Glutamatergic neuron (in vitro differentiated cells): ENCODE data around the gene TEKT5. TPM values are rescaled to one million over a fixed set of nuclear protein-coding genes. Genes with fewer than 3 reads are reported as not detected.
"Not testable (repeated sequence)": the region's sequence is repeated elsewhere in the genome, so short reads cannot be mapped to it uniquely, and the experiment has no call there.

Experiments
- DNase-seq: peaks from one replicate; pipeline ENCODE4 v3.0.0; 2022
- H3K27ac Mint-ChIP-seq: one replicate; pipeline ENCODE4 v1.8.0; 2020; ENCODE audit warnings: mild to moderate bottlenecking, mixed read lengths, inconsistent platforms; ENCODE audit not compliant: unreplicated experiment
- H3K27me3 Mint-ChIP-seq: one replicate; pipeline ENCODE4 v1.8.0; 2020; ENCODE audit warnings: mild to moderate bottlenecking, moderate library complexity, mixed read lengths, inconsistent platforms; ENCODE audit not compliant: unreplicated experiment
- H3K36me3 Mint-ChIP-seq: one replicate; pipeline ENCODE4 v1.8.0; 2020; ENCODE audit warnings: mild to moderate bottlenecking, mixed read lengths, inconsistent platforms; ENCODE audit not compliant: unreplicated experiment
- H3K4me1 Mint-ChIP-seq: one replicate; pipeline ENCODE4 v1.8.0; 2020; ENCODE audit warnings: mild to moderate bottlenecking, low read depth, mixed read lengths, inconsistent platforms; ENCODE audit not compliant: unreplicated experiment
- H3K4me3 Mint-ChIP-seq: one replicate; pipeline ENCODE4 v1.8.0; 2020; ENCODE audit warnings: mild to moderate bottlenecking, mixed read lengths, inconsistent platforms; ENCODE audit not compliant: unreplicated experiment
- H3K9me3 Mint-ChIP-seq: one replicate; pipeline ENCODE4 v1.8.0; 2020; ENCODE audit warnings: mild to moderate bottlenecking, moderate library complexity, mixed read lengths, inconsistent platforms; ENCODE audit not compliant: unreplicated experiment
- total RNA-seq: library from RNA; stranded (reverse); fragmentation: NEBNext Ultra II Directional; extraction: Animal tissue kit (Norgen Biotek cat#: 25700); gene quantifications from one replicate; pipeline ENCODE4 v1.2.1, GENCODE V29; 2021; ENCODE audit not compliant: unreplicated experiment
- TF ChIP-seq, protein P1 (sequence below): fragments of 200-600 bp; sonication (generic); IDR thresholded peaks from one replicate; pipeline ENCODE4 v1.5.0; 2021; ENCODE audit not compliant: partially characterized antibody, unreplicated experiment

Gene TEKT5
- total RNA-seq, 1 donor from 2014 or later = not detected

DNA sequence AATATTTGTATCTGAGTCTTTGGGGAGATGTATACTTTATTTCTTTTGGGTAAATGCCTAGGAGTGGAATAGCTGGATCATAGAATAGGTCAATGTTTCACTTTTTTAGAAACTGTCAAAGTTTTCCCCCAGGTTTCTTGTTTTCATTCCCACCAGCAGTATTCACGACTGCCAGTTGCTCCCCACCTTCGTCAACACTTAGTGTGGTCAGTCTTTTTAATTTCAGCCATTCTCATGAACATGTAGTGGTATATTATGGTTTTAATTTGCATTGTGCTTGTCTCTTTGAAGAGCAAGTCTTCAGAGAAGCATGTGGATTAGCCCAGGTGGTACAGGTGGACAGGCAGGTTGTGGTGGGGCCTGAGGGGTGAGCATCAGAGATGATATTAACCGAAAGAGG lies 53.8 kb downstream of the TEKT5 start:
- Mint-ChIP-seq H3K4me3 (no peak overlapping the region), H3K36me3 (no peaks in the 10 kb centered on the region), H3K4me1 (no peaks in the 10 kb centered on the region), H3K27me3 (peaks cover 2% of the 10 kb centered on the region), H3K27ac (no peak overlapping the region), H3K9me3 (no peaks in the 10 kb centered on the region)
- TF ChIP-seq, protein P1, sequence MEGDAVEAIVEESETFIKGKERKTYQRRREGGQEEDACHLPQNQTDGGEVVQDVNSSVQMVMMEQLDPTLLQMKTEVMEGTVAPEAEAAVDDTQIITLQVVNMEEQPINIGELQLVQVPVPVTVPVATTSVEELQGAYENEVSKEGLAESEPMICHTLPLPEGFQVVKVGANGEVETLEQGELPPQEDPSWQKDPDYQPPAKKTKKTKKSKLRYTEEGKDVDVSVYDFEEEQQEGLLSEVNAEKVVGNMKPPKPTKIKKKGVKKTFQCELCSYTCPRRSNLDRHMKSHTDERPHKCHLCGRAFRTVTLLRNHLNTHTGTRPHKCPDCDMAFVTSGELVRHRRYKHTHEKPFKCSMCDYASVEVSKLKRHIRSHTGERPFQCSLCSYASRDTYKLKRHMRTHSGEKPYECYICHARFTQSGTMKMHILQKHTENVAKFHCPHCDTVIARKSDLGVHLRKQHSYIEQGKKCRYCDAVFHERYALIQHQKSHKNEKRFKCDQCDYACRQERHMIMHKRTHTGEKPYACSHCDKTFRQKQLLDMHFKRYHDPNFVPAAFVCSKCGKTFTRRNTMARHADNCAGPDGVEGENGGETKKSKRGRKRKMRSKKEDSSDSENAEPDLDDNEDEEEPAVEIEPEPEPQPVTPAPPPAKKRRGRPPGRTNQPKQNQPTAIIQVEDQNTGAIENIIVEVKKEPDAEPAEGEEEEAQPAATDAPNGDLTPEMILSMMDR = no peak
- DNase-seq = no peak

- Mint-ChIP-seq H3K9me3 (peaks cover 3% of the 10 kb centered on the region), H3K36me3 (peaks cover 11% of the 10 kb centered on the region), H3K27me3 (peaks cover 2% of the 10 kb centered on the region), H3K4me1 (no peaks in the 10 kb centered on the region), H3K4me3 (no peak overlapping the region), H3K27ac (no peak overlapping the region)
- DNase-seq = no peak
- TF ChIP-seq, protein P1 = no peak
Observed at GRCh38 chr16:10638101-10638500, 56.6 kb downstream of the TEKT5 start.

DNA sequence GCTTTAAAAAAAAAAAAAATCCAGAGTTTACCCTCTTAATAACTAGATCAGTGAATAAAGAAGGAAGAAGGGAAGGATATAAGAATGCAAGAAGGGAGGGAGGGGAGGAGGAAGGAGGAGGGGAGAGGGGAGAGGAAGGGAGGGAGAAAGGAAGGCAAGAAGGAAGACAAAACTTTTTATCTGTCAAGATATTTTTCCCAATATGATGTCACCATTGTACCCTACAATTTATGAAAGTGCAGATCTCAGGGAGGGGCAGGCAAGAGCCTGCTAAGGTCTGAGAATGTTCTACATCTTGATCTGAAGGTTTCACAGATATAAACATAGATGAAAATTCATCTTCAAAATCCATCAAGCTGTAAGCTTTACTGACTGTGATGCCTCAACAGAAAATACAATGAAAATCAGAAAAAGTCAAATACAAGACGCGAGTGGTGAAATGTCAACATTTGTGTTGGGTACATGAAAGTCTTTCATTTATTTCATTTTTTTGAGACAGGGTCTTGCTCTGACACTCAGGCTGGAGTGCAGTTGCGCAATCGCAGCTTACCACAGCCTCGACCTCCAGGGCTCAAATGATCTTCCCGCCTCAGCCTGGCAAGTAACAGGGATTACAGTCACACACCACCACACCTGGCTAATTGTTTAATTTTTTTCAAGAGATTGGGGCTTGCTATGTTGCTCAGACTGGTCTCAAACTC lies 57.2 kb downstream of the TEKT5 start:
- no peak overlapping the region for H3K27ac Mint-ChIP-seq
- peaks cover 4% of the 10 kb centered on the region for H3K9me3 Mint-ChIP-seq
- peaks cover 13% of the 10 kb centered on the region for H3K36me3 Mint-ChIP-seq
- no peak overlapping the region for H3K4me3 Mint-ChIP-seq
- TF ChIP-seq, protein P1 = no peak
- H3K27me3 Mint-ChIP-seq = peaks cover 2% of the 10 kb centered on the region
- H3K4me1 Mint-ChIP-seq = no peaks in the 10 kb centered on the region
- DNase-seq = no peak

DNA sequence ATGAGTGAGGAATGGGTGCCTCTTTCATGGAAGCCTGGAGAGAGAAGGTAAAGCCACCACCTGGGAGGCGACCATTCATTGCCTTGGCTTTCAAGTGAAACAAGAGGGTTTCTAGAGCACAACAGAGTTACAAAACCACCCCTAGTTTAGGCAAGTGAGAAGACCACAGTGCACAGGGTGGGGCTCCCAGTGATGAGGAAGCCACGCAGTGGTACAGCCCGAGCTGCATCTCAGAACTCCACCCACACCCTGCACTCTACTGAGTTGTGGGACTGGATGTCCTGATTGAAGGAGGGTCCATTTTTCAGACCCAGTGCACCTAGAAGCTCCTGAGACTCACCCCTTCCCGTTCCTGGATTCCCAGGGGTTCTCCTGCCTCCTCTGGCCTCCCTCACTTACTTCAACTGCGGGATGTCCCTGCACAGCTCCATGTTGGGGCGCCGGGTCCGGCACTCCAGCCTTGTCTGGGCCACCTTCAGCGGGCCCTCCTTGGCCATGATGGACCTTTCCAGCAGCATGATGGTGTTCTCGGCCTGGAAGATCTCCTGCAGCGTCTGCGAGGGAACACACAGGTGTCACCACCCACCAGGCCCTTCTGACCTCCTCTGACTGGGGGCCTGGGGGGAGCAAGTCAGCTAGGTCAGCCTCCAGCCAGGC lies 59.2 kb downstream of the TEKT5 start:
- Mint-ChIP-seq H3K4me1 (no peaks in the 10 kb centered on the region), H3K9me3 (peaks cover 5% of the 10 kb centered on the region), H3K36me3 (peaks cover 14% of the 10 kb centered on the region), H3K27ac (no peak overlapping the region), H3K4me3 (no peak overlapping the region), H3K27me3 (peaks cover 2% of the 10 kb centered on the region)
- TF ChIP-seq, protein P1 = no peak
- DNase-seq = no peak

DNA sequence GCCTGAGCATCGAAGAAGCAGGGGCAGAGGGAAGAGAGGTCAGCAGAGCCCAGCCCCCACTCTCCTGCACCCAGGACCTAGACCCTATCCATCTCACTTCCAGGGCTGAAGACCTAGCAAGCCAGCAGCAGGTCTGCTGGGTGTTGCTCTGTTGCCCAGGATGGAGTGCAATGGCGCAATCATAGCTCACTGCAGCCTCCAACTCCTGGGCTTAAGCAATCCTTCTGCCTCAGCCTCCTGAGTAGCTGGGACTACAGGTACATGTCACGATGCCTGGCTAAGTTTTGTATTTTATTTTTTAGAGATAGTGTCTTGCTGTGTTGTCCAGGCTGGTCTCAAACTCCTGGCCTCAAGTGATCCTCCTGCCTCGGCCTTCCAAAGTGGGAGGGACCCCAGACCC lies 61.3 kb downstream of the TEKT5 start:
- H3K27me3 Mint-ChIP-seq, DNase-seq, H3K27ac Mint-ChIP-seq, H3K4me1 Mint-ChIP-seq, H3K4me3 Mint-ChIP-seq, H3K9me3 Mint-ChIP-seq: not testable (repeated sequence)
- H3K36me3 Mint-ChIP-seq = peaks cover 14% of the 10 kb centered on the region
